Measurements from ENCODE around the gene ZSCAN20. TPM values are rescaled to one million over a fixed set of nuclear protein-coding genes. Genes with fewer than 3 reads are reported as not detected.
A peak's percentile ranks its signal among the peaks of the same experiment; 100 is the strongest.

Gene ZSCAN20
- total and polyA plus RNA-seq, 2 of the 4 experiments (the other 2 are of a cell fraction) = 2.1 to 11.1 TPM

- Histone ChIP-seq H2AFZ (replicated peaks; ENCODE audit: low read length, poor library complexity) (no peak overlapping the region), H3K9me3 (ENCODE audit: control insufficient read depth, insufficient read depth, low read length) (no peaks in the 10 kb centered on the region), H4K8ac (ENCODE audit: low read depth in 2 of 2, low read length in 2 of 2) (no peak overlapping the region), H2BK20ac (ENCODE audit: low read depth, low read length) (no peak overlapping the region), H3K14ac (replicated peaks; ENCODE audit: low read depth, low read length) (no peak overlapping the region), H3K4me1 (ENCODE audit: control insufficient read depth, insufficient read depth, low read length) (no peaks in the 10 kb centered on the region), H3K9me1 (ENCODE audit: insufficient read depth, low read length) (no peaks in the 10 kb centered on the region), H3K23ac (ENCODE audit: low read depth, low read length) (no peak overlapping the region), H3K79me1 (ENCODE audit: low read depth in 1 of 2, low read length in 2 of 2) (no peaks in the 10 kb centered on the region), H2BK5ac (ENCODE audit: low read depth, low read length, poor library complexity, severe bottlenecking) (no peak overlapping the region), H4K5ac (ENCODE audit: low read depth, low read length) (no peak overlapping the region), H3K9ac (ENCODE audit: low read depth, low read length) (no peak overlapping the region), H3K36me3 (ENCODE audit: control insufficient read depth, insufficient read depth, low read length) (no peaks in the 10 kb centered on the region), H3K4ac (ENCODE audit: low read depth, low read length) (no peak overlapping the region), H2BK120ac (ENCODE audit: low read depth, low read length) (no peak overlapping the region), H2AK9ac (replicated peaks; ENCODE audit: low read depth, low read length, poor library complexity) (no peak overlapping the region), H2BK15ac (ENCODE audit: low read depth, low read length) (no peak overlapping the region), H3K18ac (ENCODE audit: low read depth, low read length) (no peak overlapping the region), H3K27ac (ENCODE audit: insufficient read depth, low read length) (no peak overlapping the region), H4K91ac (ENCODE audit: insufficient read depth, low read depth, low read length) (no peak overlapping the region), H3K4me2 (ENCODE audit: low read depth, low read length) (no peak overlapping the region), H3K56ac (ENCODE audit: extremely low read depth, insufficient read depth, low read length) (no peak overlapping the region), H4K20me1 (ENCODE audit: insufficient read depth, low read length) (no peaks in the 10 kb centered on the region), H3K4me3 (ENCODE audit: insufficient read depth, low read depth, low read length) (no peak overlapping the region), H2AK5ac (ENCODE audit: low read depth, low read length) (no peak overlapping the region), H3K27me3 (ENCODE audit: control insufficient read depth, insufficient read depth, low read length) (peaks cover 5% of the 10 kb centered on the region; the same call in 1 of the 2 replicates)
- CTCF ChIA-PET = no interaction called here
- POLR2A ChIA-PET (ENCODE audit: unreplicated experiment) = no interaction called here
- 42% methylated on average over 3 of the region's 3 CpGs; no CpG with 5 or more reads in 1 of the 2 experiments for whole genome bisulfite sequencing, 2 experiments (ENCODE audit: extremely low coverage in 2 of 2, insufficient read length in 1 of 2)
- TF ChIP-seq RCOR1 (IDR thresholded peaks at IDR 0.05; ENCODE audit: insufficient replicate concordance, low read length) (no peak), CEBPB (IDR thresholded peaks at IDR 0.05; ENCODE audit: low read depth, low read length) (peak; percentile 43; the same call in 1 of the 2 replicates)
- ATAC-seq (ENCODE audit: low read depth) = no peak
- dilution Hi-C loops (cut with HindIII; ENCODE audit: low sequenced_read_pairs, unreplicated experiment) = no loop called here
- DNase-seq = no peak
- no TSS peak for BruUV-seq (replicated peaks)
- in situ Hi-C loops (cut with MboI; ENCODE audit: low sequenced_read_pairs) = no loop called here
- intact Hi-C loops (cut with micrococcal nuclease) = no loop called here
These were observed 52.1 kb downstream of the ZSCAN20 start for GRCh38 chr1:33524586-33524985.

Measured in IMR-90 (cell line).